Eye (tissue), 1 donor: ENCODE results near the gene ZSCAN5C.
"Not testable (repeated sequence)": the region's sequence is repeated elsewhere in the genome, so short reads cannot be mapped to it uniquely, and the experiment has no call there.

Source experiments
- DNase-seq: peaks from one replicate; pipeline ENCODE4 v3.0.0-alpha.2; 2015

The ZSCAN5C gene

GRCh38 chr19:56201973-56202372 is at the start of gene ZSCAN5C:
Gene ZSCAN5C, plus strand, starts transcription at chr19:56202273. Its CDS starts 3,641 bp downstream, at chr19:56205914.
- no peak for DNase-seq

GRCh38 chr19:56152644-56153043 is 49.4 kb upstream of the ZSCAN5C start:
- DNase-seq, result no peak

- DNase-seq, result no peak
Observed at GRCh38 chr19:56153507-56153906, 48.6 kb upstream of the ZSCAN5C start.

GRCh38 chr19:56155124-56155687 is 46.9 kb upstream of the ZSCAN5C start:
- no peak for DNase-seq

GRCh38 chr19:56156768-56157167 is 45.3 kb upstream of the ZSCAN5C start:
- DNase-seq, result no peak

GRCh38 chr19:56158170-56158757 is 43.8 kb upstream of the ZSCAN5C start:
- no peak for DNase-seq

- no peak for DNase-seq
Observed at GRCh38 chr19:56159009-56159559, 43.0 kb upstream of the ZSCAN5C start.

- DNase-seq, result no peak
Observed at GRCh38 chr19:56159622-56160271, 42.3 kb upstream of the ZSCAN5C start.

GRCh38 chr19:56161534-56161933 is 40.5 kb upstream of the ZSCAN5C start:
- no peak for DNase-seq

GRCh38 chr19:56162258-56162657 is 39.8 kb upstream of the ZSCAN5C start:
- no peak for DNase-seq

- DNase-seq, result no peak
Observed at GRCh38 chr19:56163097-56163496, 39.0 kb upstream of the ZSCAN5C start.

- peak; percentile 44 for DNase-seq
Observed at GRCh38 chr19:56167064-56167578, 35.0 kb upstream of the ZSCAN5C start.

- DNase-seq, result no peak
Observed at GRCh38 chr19:56170261-56170660, 31.8 kb upstream of the ZSCAN5C start.

- DNase-seq, result no peak
Observed at GRCh38 chr19:56174086-56174485, 28.0 kb upstream of the ZSCAN5C start.

- DNase-seq, result no peak
Observed at GRCh38 chr19:56174550-56174949, 27.5 kb upstream of the ZSCAN5C start.

GRCh38 chr19:56175861-56176307 is 26.2 kb upstream of the ZSCAN5C start, which contains the start of gene GALP:
Gene GALP, plus strand, starts transcription at chr19:56176008. Its CDS starts 1,101 bp downstream, at chr19:56177109.
- peak; percentile 78 for DNase-seq

GRCh38 chr19:56176310-56176709 is 25.8 kb upstream of the ZSCAN5C start:
- not testable (repeated sequence) for DNase-seq

GRCh38 chr19:56176881-56177280 is 25.2 kb upstream of the ZSCAN5C start:
- no peak for DNase-seq

- no peak for DNase-seq
Observed at GRCh38 chr19:56177564-56178243, 24.4 kb upstream of the ZSCAN5C start.

- DNase-seq, result peak; percentile 27
Observed at GRCh38 chr19:56189785-56190184, 12.3 kb upstream of the ZSCAN5C start.

- DNase-seq, result no peak
Observed at GRCh38 chr19:56191115-56191514, 11.0 kb upstream of the ZSCAN5C start.

GRCh38 chr19:56191711-56192110 is 10.4 kb upstream of the ZSCAN5C start:
- DNase-seq, result no peak
